Aorta (tissue), 5 donors: ENCODE results near the gene SMARCD3. TPM values are rescaled to one million over a fixed set of nuclear protein-coding genes. Genes with fewer than 3 reads are reported as not detected.

ENCODE experiments used
- ATAC-seq: fragments of 200-7000 bp; cut with Tn5 transposase; one replicate; pipeline ENCODE4 v1.9.1; 2022; ENCODE audit warnings: moderate library complexity; ENCODE audit not compliant: low FRiP score
- DNase-seq, 2 donors: peaks; one replicate each; pipeline ENCODE4 v3.0.0-alpha.2; 2020
- H3K27ac ChIP-seq, 2 donors: one replicate each; pipeline ENCODE4 v1.5.1; 2013; ENCODE audit warnings: low read length in 2 of 2, mild to moderate bottlenecking in 2 of 2, moderate library complexity in 2 of 2, control low read depth in 1 of 2, inconsistent platforms in 1 of 2, low read depth in 1 of 2
- H3K27me3 ChIP-seq, 2 donors: one replicate each; pipeline ENCODE4 v1.6.1; 2013; ENCODE audit warnings: control low read depth in 1 of 2, low read length in 1 of 2, mild to moderate bottlenecking in 1 of 2, moderate library complexity in 1 of 2; ENCODE audit not compliant: insufficient read depth in 2 of 2, control insufficient read depth in 1 of 2
- H3K36me3 ChIP-seq, 2 donors: one replicate each; pipeline ENCODE4 v1.6.1; 2013; ENCODE audit warnings: control low read depth in 1 of 2, low read length in 1 of 2, mild to moderate bottlenecking in 1 of 2; ENCODE audit not compliant: insufficient read depth in 2 of 2, control insufficient read depth in 1 of 2
- H3K4me1 ChIP-seq, 2 donors: one replicate each; pipeline ENCODE4 v1.6.1; 2013; ENCODE audit warnings: low read length in 2 of 2, control low read depth in 1 of 2, mild to moderate bottlenecking in 1 of 2, moderate library complexity in 1 of 2; ENCODE audit not compliant: insufficient read depth in 2 of 2, control insufficient read depth in 1 of 2
- H3K4me3 ChIP-seq, 2 donors: one replicate each; pipeline ENCODE4 v1.5.1; 2013; ENCODE audit warnings: low read length in 2 of 2, control low read depth in 1 of 2, mild to moderate bottlenecking in 1 of 2
- H3K9me3 ChIP-seq: one replicate; pipeline ENCODE4 v1.6.1; 2013; ENCODE audit warnings: mild to moderate bottlenecking, low read length; ENCODE audit not compliant: control insufficient read depth
- WGBS, 2 donors: extraction: QIAGEN DNeasy Blood & Tissue Kit; methylation state at CpG; one replicate each; pipeline ENCODE4 v1.1.7; 2013; 5-methylcytosine and 5-hydroxymethylcytosine counted together
- intact Hi-C, 2 donors: fragments of 100-400 bp; cut with DNase I; formaldehyde crosslinking; loops; one replicate each; pipeline versions ENCODE4 v1.14.2 to v1.15.0; 2022
- polyA plus RNA-seq, 2 donors: library from polyadenylated mRNA; stranded (reverse); fragments of 200-250 nt; gene quantifications; one replicate each; pipeline ENCODE4 v1.2.3, GENCODE V29; 2013
- total RNA-seq, 2 donors: library from RNA; stranded (reverse); fragmentation: NEBNext Ultra II Directional; extraction: Animal tissue kit (Norgen Biotek cat#: 25700); gene quantifications; one replicate each; pipeline ENCODE4 v1.2.1, GENCODE V29; 2021
- donor health status: healthy with polysubstance abuse.
- donor health status: Bipolar disorder and iron deficiency.
- donor health status: DM: no; HTN: no; CAD: no.
- donor health status: DM: no; HTN: no; CAD: no.
- donor health status: DM: yes; HTN: yes; CAD: no.

Gene SMARCD3
- total and polyA plus RNA-seq, 4 donors, result 48.5 to 182 (median 68.4) TPM

DNA sequence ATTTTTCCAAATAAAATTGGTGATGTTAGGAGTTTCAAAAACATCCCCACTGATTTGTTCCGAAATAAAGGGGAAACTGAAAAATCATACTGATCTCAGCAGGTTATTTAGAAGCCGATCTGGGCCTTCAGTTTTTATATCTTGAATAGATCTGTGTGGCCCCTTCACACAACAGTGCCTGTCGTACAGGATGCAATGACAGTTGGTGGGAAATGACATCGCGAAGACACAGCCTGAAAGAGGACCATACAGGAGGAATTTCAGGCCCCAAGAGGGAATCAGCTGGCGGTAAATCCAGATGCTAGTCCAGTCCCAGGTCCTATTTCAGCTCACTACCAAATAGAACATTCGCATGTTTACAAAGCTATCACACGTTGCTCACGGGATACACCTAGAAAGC lies 41.2 kb downstream of the SMARCD3 start:
- 73 to 75% methylated on average over 9 of the region's 9 CpGs for WGBS, 2 donors
- H3K4me3 ChIP-seq, result no peak overlapping the region
- no peak overlapping the region for H3K27ac ChIP-seq
- H3K9me3 ChIP-seq, result no peaks in the 10 kb centered on the region
- ATAC-seq, result no peak
- no peaks in the 10 kb centered on the region for H3K4me1 ChIP-seq
- H3K36me3 ChIP-seq, result no peaks in the 10 kb centered on the region
- no peaks in the 10 kb centered on the region for H3K27me3 ChIP-seq
- no peak for DNase-seq
- intact Hi-C loops, result no loop called here

DNA sequence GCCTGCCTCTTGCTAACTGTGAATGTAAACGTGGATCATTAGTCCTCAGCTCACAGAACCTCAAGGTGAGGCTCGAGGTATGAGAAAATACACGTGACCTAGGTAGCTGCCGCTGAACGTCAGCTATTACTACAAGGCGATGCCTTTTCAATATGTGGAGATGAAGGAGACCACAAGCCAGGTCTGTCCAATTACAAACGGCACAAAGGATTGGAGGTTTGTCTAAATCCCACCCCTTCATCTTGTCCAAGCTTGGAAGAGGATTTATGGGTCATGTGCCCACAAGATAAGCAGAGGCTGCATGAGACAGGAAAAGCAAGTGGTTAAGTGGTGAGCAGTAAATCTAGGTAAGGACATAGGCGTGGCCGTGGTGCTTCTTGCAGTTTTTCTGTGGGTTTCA lies 41.6 kb downstream of the SMARCD3 start:
- intact Hi-C loops, result no loop called here
- H3K27ac ChIP-seq, result no peak overlapping the region
- no peak for DNase-seq
- H3K9me3 ChIP-seq, result no peaks in the 10 kb centered on the region
- 63 to 64% methylated on average over 9 of the region's 9 CpGs for WGBS, 2 donors
- H3K27me3 ChIP-seq, result no peaks in the 10 kb centered on the region
- no peak overlapping the region for H3K4me3 ChIP-seq
- no peaks in the 10 kb centered on the region for H3K4me1 ChIP-seq
- H3K36me3 ChIP-seq, result no peaks in the 10 kb centered on the region
- ATAC-seq, result no peak

DNA sequence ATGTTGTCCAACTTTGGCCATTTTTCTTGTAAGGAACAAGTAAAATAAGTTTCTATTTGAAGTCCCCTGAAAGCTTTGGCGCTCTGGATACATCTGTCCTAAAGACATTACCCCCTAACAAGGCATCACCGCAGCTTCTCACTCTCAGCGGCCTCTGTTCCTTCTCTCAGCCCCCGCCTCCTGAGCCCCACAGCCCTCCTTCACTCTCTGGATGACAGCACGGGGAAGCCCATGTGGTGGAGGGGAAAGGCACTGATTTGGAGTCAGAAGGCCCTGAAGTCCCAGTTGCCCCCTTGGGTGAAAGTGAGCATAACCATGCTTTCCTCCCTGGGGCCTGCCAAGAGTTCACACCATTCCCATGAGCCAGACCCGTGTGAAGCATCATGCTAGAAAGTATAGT lies 42.8 kb downstream of the SMARCD3 start:
- no peaks in the 10 kb centered on the region for H3K9me3 ChIP-seq
- no peak for DNase-seq
- no peaks in the 10 kb centered on the region for H3K36me3 ChIP-seq
- intact Hi-C loops, result no loop called here
- H3K4me3 ChIP-seq, result no peak overlapping the region
- no peak overlapping the region for H3K27ac ChIP-seq
- WGBS, 2 donors, result 57 to 65% methylated on average over 6 of the region's 6 CpGs
- ATAC-seq, result no peak
- H3K27me3 ChIP-seq, result no peaks in the 10 kb centered on the region
- H3K4me1 ChIP-seq, result no peaks in the 10 kb centered on the region

DNA sequence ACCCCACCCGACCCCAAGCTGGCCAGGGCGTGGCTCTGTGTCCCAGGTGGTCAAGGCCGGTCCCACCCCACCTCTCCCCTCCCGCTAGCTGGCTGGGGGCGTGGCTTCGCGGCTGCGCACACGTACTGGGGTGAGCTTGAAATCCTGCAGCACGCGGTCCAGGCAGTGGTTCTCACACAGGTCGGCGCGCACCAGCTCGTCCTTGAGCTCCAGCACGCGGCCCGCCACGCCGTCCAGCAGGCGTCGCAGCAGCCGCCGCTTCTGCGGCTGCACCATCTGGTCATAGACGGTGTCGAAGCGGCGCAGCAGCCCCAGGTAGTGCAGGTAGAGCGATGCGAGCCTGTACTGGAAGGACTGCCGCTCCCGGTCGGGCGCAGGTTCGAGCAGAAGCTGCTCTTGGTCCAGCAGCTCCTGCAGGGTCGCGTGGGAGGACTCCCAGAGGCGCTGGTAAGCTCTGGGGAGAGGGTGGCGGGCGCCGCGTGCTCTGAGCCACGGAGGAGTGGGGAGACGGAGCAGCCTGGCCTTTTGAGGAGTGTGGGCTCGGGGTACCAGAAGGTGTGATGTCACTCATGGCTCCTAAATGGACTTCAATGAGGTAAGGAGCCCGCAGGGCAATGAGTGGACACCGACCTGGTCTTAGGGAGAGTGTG lies 44.0 kb downstream of the SMARCD3 start:
- Histone ChIP-seq H3K4me3 (no peak overlapping the region), H3K36me3 (no peaks in the 10 kb centered on the region), H3K27ac (no peak overlapping the region), H3K4me1 (no peaks in the 10 kb centered on the region), H3K9me3 (no peaks in the 10 kb centered on the region), H3K27me3 (no peaks in the 10 kb centered on the region)
- intact Hi-C loops, result no loop called here
- ATAC-seq, result no peak
- DNase-seq, result no peak
- 60 to 64% methylated on average over 48 of the region's 48 CpGs for WGBS, 2 donors

DNA sequence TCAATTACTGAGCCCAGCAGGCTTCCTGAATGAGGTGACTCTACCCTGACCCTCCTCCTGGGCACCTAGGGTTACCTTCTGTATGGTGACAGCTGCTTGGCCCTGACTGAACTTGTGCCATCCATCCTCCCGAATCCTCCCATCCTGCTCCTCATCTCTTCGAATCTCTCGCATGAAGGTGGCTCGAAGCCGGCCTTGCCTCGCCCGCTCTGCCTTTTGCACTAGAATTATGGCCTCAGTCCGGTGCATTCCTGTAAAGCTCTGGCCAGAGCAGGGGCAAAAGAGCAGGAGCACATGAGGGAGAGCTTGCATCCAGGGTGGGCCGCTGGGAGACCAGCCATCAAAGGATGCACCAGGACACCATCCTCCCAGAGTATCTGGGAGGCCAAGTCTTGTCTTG lies 45.7 kb downstream of the SMARCD3 start:
- no peak for DNase-seq
- no peaks in the 10 kb centered on the region for H3K9me3 ChIP-seq
- ATAC-seq, result no peak
- H3K36me3 ChIP-seq, result no peaks in the 10 kb centered on the region
- WGBS, 2 donors, result 93 to 97% methylated on average over 9 of the region's 9 CpGs
- H3K27ac ChIP-seq, result no peak overlapping the region
- intact Hi-C loops, result no loop called here
- no peaks in the 10 kb centered on the region for H3K4me1 ChIP-seq
- H3K4me3 ChIP-seq, result no peak overlapping the region
- H3K27me3 ChIP-seq, result no peaks in the 10 kb centered on the region

DNA sequence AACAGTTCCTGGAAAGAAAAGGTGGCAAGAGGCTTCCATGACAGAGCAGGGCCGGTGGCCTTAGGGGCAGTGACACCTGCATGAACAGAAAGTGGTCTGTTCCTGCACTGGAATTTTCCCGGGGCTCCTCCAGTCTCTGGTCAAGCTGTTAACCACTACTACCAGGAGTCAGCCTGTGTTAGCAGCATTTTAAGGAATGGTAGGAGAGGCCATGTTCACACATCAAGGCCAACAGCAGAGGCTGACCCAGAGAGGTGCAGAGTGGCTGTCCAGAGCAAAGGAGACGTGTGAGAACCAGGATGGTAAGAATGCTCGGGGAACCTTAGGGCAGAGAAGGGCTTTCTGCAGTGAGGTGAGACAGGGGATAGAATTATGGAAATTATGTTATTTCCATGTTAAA lies 46.7 kb downstream of the SMARCD3 start:
- DNase-seq (no peak), ATAC-seq (no peak)
- 86 to 87% methylated on average over 4 of the region's 4 CpGs for WGBS, 2 donors
- H3K4me3 ChIP-seq, result no peak overlapping the region
- no peaks in the 10 kb centered on the region for H3K36me3 ChIP-seq
- H3K4me1 ChIP-seq, result no peaks in the 10 kb centered on the region
- no peaks in the 10 kb centered on the region for H3K27me3 ChIP-seq
- H3K9me3 ChIP-seq, result no peaks in the 10 kb centered on the region
- H3K27ac ChIP-seq, result no peak overlapping the region
- intact Hi-C loops, result no loop called here

DNA sequence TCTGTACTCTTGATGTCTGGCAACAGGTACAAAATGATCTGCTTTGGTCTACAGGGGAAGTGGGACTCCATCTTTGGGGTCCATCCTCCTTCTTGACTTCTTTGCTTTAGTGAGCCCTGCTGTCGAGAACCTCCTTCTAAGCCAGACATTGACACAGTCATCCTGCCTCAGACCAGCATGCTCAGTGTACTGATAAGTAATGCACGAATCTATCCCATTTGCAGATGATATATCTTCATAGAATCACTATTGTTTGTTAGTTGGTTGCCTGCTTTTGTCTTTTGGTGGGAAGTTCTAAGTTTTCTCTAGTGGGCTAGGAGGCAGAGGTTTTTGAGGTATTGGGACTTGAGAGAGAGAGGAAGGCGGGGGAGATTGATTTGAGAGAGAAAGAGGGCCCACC lies 47.1 kb downstream of the SMARCD3 start:
- no peaks in the 10 kb centered on the region for H3K27me3 ChIP-seq
- H3K4me3 ChIP-seq, result no peak overlapping the region
- no peaks in the 10 kb centered on the region for H3K36me3 ChIP-seq
- no peaks in the 10 kb centered on the region for H3K9me3 ChIP-seq
- no peak overlapping the region for H3K27ac ChIP-seq
- intact Hi-C loops, result no loop called here
- ATAC-seq (no peak), DNase-seq (no peak)
- WGBS, 2 donors, result 89 to 94% methylated on average over 3 of the region's 3 CpGs
- no peaks in the 10 kb centered on the region for H3K4me1 ChIP-seq

DNA sequence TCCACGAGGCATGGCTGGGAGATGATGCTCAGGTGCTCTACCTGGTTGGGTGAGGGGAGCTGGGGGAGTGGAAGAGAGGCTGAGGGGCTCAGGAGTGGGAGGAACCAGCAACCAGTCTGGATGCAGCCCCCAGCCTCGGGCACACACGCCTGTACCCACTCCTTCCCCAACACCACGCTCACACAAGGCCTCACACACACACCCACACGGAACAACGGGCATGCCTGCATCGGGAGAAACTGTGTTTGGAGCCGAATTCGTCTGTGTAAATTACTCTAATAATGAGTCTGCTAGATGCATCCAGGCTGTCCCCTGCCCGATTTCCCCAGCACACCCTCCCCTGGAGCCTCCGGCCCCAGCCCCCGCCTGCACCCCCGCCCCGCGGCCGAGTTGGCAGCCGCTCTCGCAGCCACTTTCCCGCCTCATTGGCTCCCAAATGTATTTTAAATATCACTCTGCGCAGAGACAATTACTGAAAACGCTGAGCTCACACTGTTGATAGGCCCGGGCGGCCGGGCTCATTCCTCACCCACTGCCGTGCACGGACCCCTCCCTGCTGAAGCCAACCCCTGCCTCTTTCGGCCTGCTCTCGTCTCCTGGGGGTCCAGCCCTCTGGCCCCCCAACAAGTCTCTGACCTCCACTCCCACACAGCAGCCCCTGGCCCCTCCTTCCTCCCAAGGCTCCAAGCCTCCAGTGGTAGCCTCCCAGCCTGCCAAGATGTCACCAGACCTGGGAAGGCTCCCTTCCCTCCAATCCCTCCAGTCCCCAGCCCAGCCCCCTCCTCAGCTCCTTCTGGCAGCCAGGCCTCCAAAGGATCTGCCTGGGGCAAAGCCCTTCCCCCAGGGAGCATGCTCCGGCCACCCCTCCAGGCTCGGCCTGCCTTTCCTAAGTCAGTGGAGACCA lies 49.3 kb downstream of the SMARCD3 start:
- Histone ChIP-seq H3K27ac (no peak overlapping the region), H3K4me3 (no peak overlapping the region), H3K4me1 (no peaks in the 10 kb centered on the region), H3K36me3 (no peaks in the 10 kb centered on the region), H3K9me3 (no peaks in the 10 kb centered on the region), H3K27me3 (no peaks in the 10 kb centered on the region)
- ATAC-seq (peak; percentile 27), DNase-seq (no peak)
- 39 to 44% methylated on average over 30 of the region's 30 CpGs for WGBS, 2 donors
- intact Hi-C loops, result no loop called here

DNA sequence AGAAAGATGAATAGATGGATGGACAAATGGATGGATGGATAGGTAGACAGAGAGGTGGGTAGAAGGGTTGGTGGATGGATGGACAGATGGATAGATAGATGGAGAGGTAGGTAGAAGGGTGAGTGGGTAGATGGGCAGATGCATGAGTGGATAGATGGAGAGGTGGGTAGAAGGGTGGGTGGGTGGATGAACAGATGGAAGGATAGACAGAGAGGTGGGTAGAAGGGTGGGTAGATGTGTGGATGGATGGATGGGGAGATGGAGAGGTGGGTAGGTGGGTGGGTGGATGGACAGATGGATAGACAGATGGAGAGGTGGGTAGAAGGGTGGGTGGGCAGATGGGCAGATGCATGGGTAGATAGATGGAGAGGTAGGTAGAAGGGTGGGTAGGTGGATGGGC lies 50.6 kb downstream of the SMARCD3 start:
- no peak for DNase-seq
- H3K36me3 ChIP-seq, result no peaks in the 10 kb centered on the region
- H3K27ac ChIP-seq, result no peak overlapping the region
- no peak overlapping the region for H3K4me3 ChIP-seq
- H3K4me1 ChIP-seq, result no peaks in the 10 kb centered on the region
- no peaks in the 10 kb centered on the region for H3K27me3 ChIP-seq
- H3K9me3 ChIP-seq, result no peaks in the 10 kb centered on the region
- intact Hi-C loops, result no loop called here
- no peak for ATAC-seq
